K562 (cell line): ENCODE measurements around the gene ANKMY1. TPM values are rescaled to one million over a fixed set of nuclear protein-coding genes. Genes with fewer than 3 reads are reported as not detected.

Experiments used
- ATAC-seq: fragments of 200-7000 bp; cut with Tn5 transposase; 3 replicates; pipeline ENCODE4 v1.9.1; 2020; ENCODE audit warnings: moderate library complexity
- BruUV-seq: library from RNA; stranded (reverse); fragments of 400-500 nt; replicated peaks from 2 replicates; lab custom pipeline; 2021; lab: Mats Ljungman, UMichigan
- CTCF ChIA-PET: fragments of 300-600 bp; formaldehyde crosslinking; extraction: SDS; loops from one replicate; lab custom pipeline; 2021; ENCODE audit warnings: low intra/inter-chr PET ratio; lab: Yijun Ruan, JAX
- POLR2A ChIA-PET: fragments of 300-600, 350-650 bp; sonication (Branson Sonifier 250); formaldehyde crosslinking; extraction: SDS; loops from one replicate; lab custom pipeline; 2021; ENCODE audit warnings: antibody characterized with exemption, inconsistent platforms; lab: Yijun Ruan, JAX
- DNase-seq, 4 experiments: peaks; one replicate each; pipeline versions ENCODE4 v3.0.0 to v3.0.0-alpha.2; 2011 to 2018; ENCODE audit warnings: low spot score in 3 of 4, mixed read lengths in 3 of 4; ENCODE audit errors: extremely low read depth in 1 of 4
- FAIRE-seq: peaks from 2 replicates; lab custom pipeline; 2011; peaks lifted over from hg19 to GRCh38; lab: Jason Lieb, UNC
- H2AFZ ChIP-seq: 2 replicates; pipeline ENCODE4 v1.6.0; 2011; ENCODE audit warnings: low read depth, low read length, control low read depth, inconsistent platforms
- H3K27ac ChIP-seq: fragments of 200-600 bp; 3 replicates; pipeline ENCODE4 v1.8.0; 2011; ENCODE audit warnings: low read depth, mild to moderate bottlenecking, control low read depth, inconsistent platforms, low read length, moderate library complexity, mixed read lengths; ENCODE audit errors: extremely low read depth
- H3K27me3 ChIP-seq, 2 experiments: fragments of 300-600 bp in 1 of 2; 2 replicates in 1 of 2; 3 replicates in 1 of 2; pipeline versions ENCODE4 v1.6.0 to v1.8.0; 2011; ENCODE audit warnings: inconsistent platforms in 2 of 2, low read length in 2 of 2, mild to moderate bottlenecking in 1 of 2, mixed read lengths in 1 of 2, moderate library complexity in 1 of 2; ENCODE audit not compliant: control insufficient read depth in 2 of 2, insufficient read depth in 2 of 2
- H3K36me3 ChIP-seq: fragments of 300-600 bp; 3 replicates; pipeline ENCODE4 v1.8.0; 2011; ENCODE audit warnings: mild to moderate bottlenecking, low read length, inconsistent platforms; ENCODE audit not compliant: control insufficient read depth, insufficient read depth
- H3K4me1 ChIP-seq, 2 experiments: fragments of 200-600 bp in 1 of 2; replicated peaks in 1 of 2; 2 replicates in 1 of 2; 3 replicates in 1 of 2; pipeline versions ENCODE4 v1.5.1 to v1.8.0; 2011; ENCODE audit warnings: inconsistent platforms in 2 of 2, low read length in 2 of 2, mild to moderate bottlenecking in 1 of 2, mixed read lengths in 1 of 2, moderate library complexity in 1 of 2; ENCODE audit not compliant: control insufficient read depth in 2 of 2, insufficient read depth in 2 of 2
- H3K4me2 ChIP-seq: 2 replicates; pipeline ENCODE4 v1.6.1; 2011; ENCODE audit warnings: low read length, control low read depth, inconsistent platforms, mixed read lengths; ENCODE audit not compliant: insufficient read depth
- H3K4me3 ChIP-seq: fragments of 200-600 bp; sonication (generic), shearing (Covaris generic); 2 replicates; pipeline ENCODE4 v1.5.1; 2016; ENCODE audit warnings: control low read depth, inconsistent platforms
- H3K79me2 ChIP-seq: fragments of 200-600 bp; 3 replicates; pipeline ENCODE4 v1.8.0; 2011; ENCODE audit warnings: low read length, inconsistent platforms; ENCODE audit not compliant: control insufficient read depth, insufficient read depth
- H3K9ac ChIP-seq, 2 experiments: 2 replicates each; pipeline versions ENCODE4 v1.6.0 to v1.6.1; 2011; ENCODE audit warnings: low read depth in 2 of 2, low read length in 2 of 2, control low read depth in 1 of 2, inconsistent platforms in 1 of 2, mild to moderate bottlenecking in 1 of 2, mixed read lengths in 1 of 2; ENCODE audit not compliant: insufficient read depth in 1 of 2
- H3K9me1 ChIP-seq: one replicate; pipeline ENCODE4 v1.6.0; 2011; ENCODE audit warnings: inconsistent platforms, mild to moderate bottlenecking, low read length, moderate library complexity; ENCODE audit not compliant: control insufficient read depth, insufficient read depth
- H3K9me3 ChIP-seq: replicated peaks from 2 replicates; pipeline ENCODE4 v1.5.1; 2011; ENCODE audit warnings: low read depth, low read length, inconsistent platforms; ENCODE audit not compliant: control insufficient read depth, insufficient read depth
- H4K20me1 ChIP-seq: replicated peaks from 2 replicates; pipeline ENCODE4 v1.6.1; 2011; ENCODE audit warnings: low read length, inconsistent platforms, mixed read lengths; ENCODE audit not compliant: control insufficient read depth, insufficient read depth
- ARID3B ChIP-seq: fragments of 250-450 bp; sonication (Bioruptor Pico); IDR thresholded peaks from 2 replicates; pipeline ENCODE4 v1.4.0; 2020; ENCODE audit warnings: borderline replicate concordance
- CREB3 ChIP-seq: fragments of 450-650 bp; conservative IDR thresholded peaks from 2 replicates; pipeline ENCODE4 v1.6.1; 2016; ENCODE audit warnings: missing genetic modification characterization, low read depth, mild to moderate bottlenecking, missing compliant biosample characterization, moderate library complexity
- HNRNPL ChIP-seq: fragments of 200-400 bp; formaldehyde crosslinking; IDR thresholded peaks from 2 replicates; pipeline ENCODE4 v1.6.1; 2017; ENCODE audit warnings: low read depth, mild to moderate bottlenecking, low read length
- LARP7 ChIP-seq: fragments of 450-650 bp; IDR thresholded peaks from 2 replicates; pipeline ENCODE4 v1.6.1; 2016
- STAT5B ChIP-seq: fragments of 250-450 bp; sonication (Bioruptor Pico); IDR thresholded peaks from 2 replicates; pipeline ENCODE4 v1.8.0; 2021; ENCODE audit warnings: mild to moderate bottlenecking, inconsistent platforms
- ZBTB43 ChIP-seq: sonication (generic); formaldehyde crosslinking; IDR thresholded peaks from 2 replicates; pipeline ENCODE4 v1.8.0; 2023; ENCODE audit warnings: mild to moderate bottlenecking, missing genetic modification reagents
- ZBTB49 ChIP-seq: sonication (generic); formaldehyde crosslinking; IDR thresholded peaks from 2 replicates; pipeline ENCODE4 v1.8.0; 2022; ENCODE audit warnings: missing genetic modification reagents, mild to moderate bottlenecking, borderline replicate concordance
- ZNF23 ChIP-seq: fragments of 250-450 bp; sonication (Bioruptor Pico); IDR thresholded peaks from 2 replicates; pipeline ENCODE4 v1.4.0; 2020; ENCODE audit warnings: mild to moderate bottlenecking
- WGBS: fragments of 100-300 bp; shearing (Covaris generic); methylation state at CpG from one replicate; pipeline ENCODE4 v1.1.6; 2016; ENCODE audit warnings: low coverage, mixed read lengths; ENCODE audit not compliant: insufficient coverage; ENCODE audit errors: missing lambda C conversion rate; 5-methylcytosine and 5-hydroxymethylcytosine counted together
- in situ Hi-C: fragments of 300-500 bp; cut with MboI; formaldehyde crosslinking; loops from 4 replicates; pipeline ENCODE4 v1.15.0; 2018; ENCODE audit warnings: inconsistent platforms, mixed read lengths
- intact Hi-C: fragments of 100-400 bp; cut with micrococcal nuclease; formaldehyde crosslinking; loops from 2 replicates; pipeline ENCODE4 v1.14.2; 2022
- polyA plus RNA-seq, 8 experiments: library from polyadenylated mRNA; depleted of rRNA in 4 of 8; stranded (reverse) in 5 of 8; unstranded in 3 of 8; fragments of >200 nt; fragmentation: Nextera tagmentation in 2 of 8; fragmentation: Illumina TruSeq in 1 of 8; extraction: Ambion mirVana in 2 of 8; extraction: Trizol in 1 of 8; gene quantifications; 2 replicates each; pipeline versions ENCODE4 v1.2.1 to v1.2.3, GENCODE V29; 2011 to 2014; ENCODE audit warnings: inconsistent platforms in 1 of 8, missing spikeins in 1 of 8
- total RNA-seq, 7 experiments: library from RNA; depleted of rRNA in 6 of 7; stranded (reverse); fragments of >200 nt in 6 of 7; fragmentation: Illumina TruSeq in 2 of 7; extraction: Trizol in 2 of 7; gene quantifications; 2 replicates each; pipeline versions ENCODE4 v1.2.1 to v1.2.3, GENCODE V29; 2011 to 2021; ENCODE audit warnings: low replicate concordance in 1 of 7

ANKMY1 gene
- total and polyA plus RNA-seq, 9 of the 15 experiments (the other 6 are each of a cell fraction or from before 2014, with no cell fraction given) = 0.75 to 15.1 (median 11.7) TPM

GRCh38 chr2:240460253-240460711 is 97.5 kb downstream of the ANKMY1 start:
- BruUV-seq = no TSS peak
- H2AFZ ChIP-seq = no peak overlapping the region
- H3K4me2 ChIP-seq = no peak overlapping the region
- H3K9ac ChIP-seq = no peak overlapping the region
- in situ Hi-C loops (no loop called here), intact Hi-C loops (no loop called here)
- DNase-seq (no peak), FAIRE-seq (no peak), ATAC-seq (no peak)
- 25% methylated on average over 6 of the region's 16 CpGs for WGBS
- H3K36me3 ChIP-seq = no peaks in the 10 kb centered on the region
- CTCF ChIA-PET = no interaction called here
- no peaks in the 10 kb centered on the region for H3K9me1 ChIP-seq
- TF ChIP-seq HNRNPL = no peak
- no peak for TF ChIP-seq ZNF23 (CRISPR knock-in tag)
- no peak for TF ChIP-seq ZBTB49 (CRISPR knock-in tag)
- no peak for TF ChIP-seq LARP7
- no peak for TF ChIP-seq CREB3 (tag)
- no peak for TF ChIP-seq ARID3B
- TF ChIP-seq ZBTB43 (CRISPR knock-in tag) = no peak
- TF ChIP-seq STAT5B (CRISPR knock-in tag) = no peak
- H3K27ac ChIP-seq = no peak overlapping the region
- no peaks in the 10 kb centered on the region for H4K20me1 ChIP-seq
- H3K4me3 ChIP-seq = no peak overlapping the region
- H3K9me3 ChIP-seq = no peaks in the 10 kb centered on the region
- POLR2A ChIA-PET = no interaction called here
- H3K4me1 ChIP-seq = peaks cover 0 to 26% of the 10 kb centered on the region in 2 experiments; a peak in 2 of 5 replicates
- H3K79me2 ChIP-seq = no peaks in the 10 kb centered on the region
- peaks cover 0 to 26% of the 10 kb centered on the region in 2 experiments; a peak in 3 of 5 replicates for H3K27me3 ChIP-seq
